Measurements from ENCODE around the gene PRKAG1. TPM values are rescaled to one million over a fixed set of nuclear protein-coding genes. Genes with fewer than 3 reads are reported as not detected.

PRKAG1 gene
- total and polyA plus RNA-seq, 11 donors = 72.0 to 107 (median 97.9) TPM

DNA sequence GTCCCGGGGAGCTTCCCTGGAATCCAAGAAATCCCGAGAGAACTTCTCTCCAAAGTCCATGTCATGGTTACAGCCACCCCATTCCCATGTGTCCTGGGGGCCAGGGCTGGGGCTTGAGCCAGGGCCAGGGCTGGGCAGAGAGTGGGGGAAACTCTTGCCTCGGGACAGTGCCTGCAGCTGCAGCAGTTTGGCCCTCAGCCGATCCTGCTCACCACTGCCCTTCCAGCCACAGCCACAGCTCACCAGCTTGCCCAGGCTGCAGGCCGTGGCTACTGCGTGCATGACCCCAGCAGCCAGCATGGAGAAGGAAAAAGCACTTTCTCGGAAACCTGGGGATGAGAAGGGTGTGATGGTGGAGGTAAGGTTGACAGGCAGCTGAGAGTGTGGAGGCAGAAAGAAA lies 50.6 kb downstream of the PRKAG1 start:
- DNase-seq (no peak), ATAC-seq (no peak)
- Histone ChIP-seq H3K9me3 (no peaks in the 10 kb centered on the region), H3K27ac (no peak overlapping the region), H3K36me3 (no peaks in the 10 kb centered on the region), H3K4me1 (peaks cover 0 to 27% (median 12%) of the 10 kb centered on the region in 12 donors), H3K27me3 (peaks cover 23 to 59% (median 40%) of the 10 kb centered on the region in 9 donors), H3K4me3 (no peak overlapping the region)
- WGBS, 4 donors = 73 to 77% (median 75%) methylated on average over 6 to 7 of the region's 7 CpGs
- no peak for TF ChIP-seq POLR2A (IDR thresholded peaks at IDR 0.05)
- TF ChIP-seq, protein P1, sequence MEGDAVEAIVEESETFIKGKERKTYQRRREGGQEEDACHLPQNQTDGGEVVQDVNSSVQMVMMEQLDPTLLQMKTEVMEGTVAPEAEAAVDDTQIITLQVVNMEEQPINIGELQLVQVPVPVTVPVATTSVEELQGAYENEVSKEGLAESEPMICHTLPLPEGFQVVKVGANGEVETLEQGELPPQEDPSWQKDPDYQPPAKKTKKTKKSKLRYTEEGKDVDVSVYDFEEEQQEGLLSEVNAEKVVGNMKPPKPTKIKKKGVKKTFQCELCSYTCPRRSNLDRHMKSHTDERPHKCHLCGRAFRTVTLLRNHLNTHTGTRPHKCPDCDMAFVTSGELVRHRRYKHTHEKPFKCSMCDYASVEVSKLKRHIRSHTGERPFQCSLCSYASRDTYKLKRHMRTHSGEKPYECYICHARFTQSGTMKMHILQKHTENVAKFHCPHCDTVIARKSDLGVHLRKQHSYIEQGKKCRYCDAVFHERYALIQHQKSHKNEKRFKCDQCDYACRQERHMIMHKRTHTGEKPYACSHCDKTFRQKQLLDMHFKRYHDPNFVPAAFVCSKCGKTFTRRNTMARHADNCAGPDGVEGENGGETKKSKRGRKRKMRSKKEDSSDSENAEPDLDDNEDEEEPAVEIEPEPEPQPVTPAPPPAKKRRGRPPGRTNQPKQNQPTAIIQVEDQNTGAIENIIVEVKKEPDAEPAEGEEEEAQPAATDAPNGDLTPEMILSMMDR (IDR thresholded peaks at IDR 0.05) = no peak
- intact Hi-C loops (cut with DNase I) = no loop called here

DNA sequence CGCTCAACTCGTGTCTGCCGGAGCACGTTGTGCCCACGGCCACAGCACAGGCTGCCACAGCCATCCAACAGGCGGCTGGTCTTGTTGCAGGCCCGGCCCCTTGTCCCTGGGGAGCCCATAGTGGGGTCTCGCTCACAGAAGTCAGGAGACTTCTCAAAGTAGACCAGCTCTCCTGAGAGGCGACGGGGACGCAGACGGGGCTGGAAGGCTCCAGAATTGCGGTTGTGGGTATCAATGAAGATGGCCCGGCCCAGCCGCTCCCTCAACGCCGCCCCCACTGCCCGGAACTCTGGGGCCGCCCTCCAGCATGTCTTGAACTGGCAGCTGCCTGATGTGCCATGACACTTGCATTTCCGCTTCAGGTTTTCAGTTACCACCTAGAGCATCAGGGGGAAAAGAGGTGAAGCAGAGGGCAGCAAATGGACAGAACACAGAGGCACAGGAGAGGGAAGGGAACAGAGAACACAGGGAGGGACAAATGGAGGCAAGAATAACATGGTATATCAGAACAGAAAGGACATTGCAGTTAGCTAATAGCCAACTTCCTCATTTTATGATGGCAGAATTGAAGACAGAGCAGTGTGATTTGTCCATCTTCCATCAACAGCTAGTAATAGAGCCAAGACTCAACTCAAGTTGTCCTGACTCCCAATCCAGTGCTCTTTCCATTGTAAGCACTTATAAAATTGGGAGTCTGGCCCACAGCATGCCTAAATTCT lies 52.2 kb downstream of the PRKAG1 start:
- Histone ChIP-seq H3K36me3 (no peaks in the 10 kb centered on the region), H3K9me3 (no peaks in the 10 kb centered on the region), H3K27ac (no peak overlapping the region), H3K27me3 (peaks cover 10 to 42% (median 25%) of the 10 kb centered on the region in 9 donors), H3K4me3 (no peak overlapping the region), H3K4me1 (peaks cover 0 to 21% (median 10%) of the 10 kb centered on the region in 12 donors)
- intact Hi-C loops (cut with DNase I) = no loop called here
- ATAC-seq = no peak
- TF ChIP-seq, protein P1 (IDR thresholded peaks at IDR 0.05) = no peak
- no peak for TF ChIP-seq POLR2A (IDR thresholded peaks at IDR 0.05)
- DNase-seq = no peak
- 60 to 72% (median 62%) methylated on average over 19 to 20 of the region's 20 CpGs for WGBS, 4 donors

DNA sequence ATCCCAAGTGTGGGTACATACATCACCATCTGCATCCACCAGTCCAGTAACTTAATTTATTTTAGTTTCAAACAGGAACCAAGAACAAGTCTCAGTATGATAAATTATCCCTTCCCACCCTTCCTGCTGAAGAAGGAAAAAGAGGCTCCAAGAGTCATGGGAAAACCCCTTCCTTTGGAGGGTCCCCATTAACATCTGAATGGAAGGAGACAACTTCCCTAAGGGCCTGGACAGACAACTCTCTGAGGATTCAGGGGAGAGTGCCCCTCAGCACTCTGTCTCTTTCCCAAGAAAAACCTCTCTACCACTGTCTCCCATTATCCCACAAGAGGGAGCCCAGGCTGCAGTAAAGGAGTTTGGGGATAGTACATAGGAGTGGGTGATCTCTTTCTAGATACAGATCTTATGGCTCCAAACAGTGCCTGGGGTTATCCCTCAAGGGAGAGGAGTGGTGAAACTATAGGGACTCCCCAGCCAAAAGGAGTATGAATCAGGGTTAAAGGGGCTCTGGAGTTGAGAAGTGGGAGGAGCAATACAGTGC lies 53.2 kb downstream of the PRKAG1 start:
- Histone ChIP-seq H3K4me1 (peaks cover 0 to 13% (median 6%) of the 10 kb centered on the region in 12 donors), H3K9me3 (no peaks in the 10 kb centered on the region), H3K4me3 (no peak overlapping the region), H3K36me3 (no peaks in the 10 kb centered on the region), H3K27ac (no peak overlapping the region), H3K27me3 (peaks cover 2 to 32% (median 15%) of the 10 kb centered on the region in 9 donors)
- intact Hi-C loops (cut with DNase I) = no loop called here
- DNase-seq (no peak), ATAC-seq (no peak)
- TF ChIP-seq, protein P1 (IDR thresholded peaks at IDR 0.05) = peak in 1 of 12 donors; percentile 11
- TF ChIP-seq POLR2A (IDR thresholded peaks at IDR 0.05) = no peak

DNA sequence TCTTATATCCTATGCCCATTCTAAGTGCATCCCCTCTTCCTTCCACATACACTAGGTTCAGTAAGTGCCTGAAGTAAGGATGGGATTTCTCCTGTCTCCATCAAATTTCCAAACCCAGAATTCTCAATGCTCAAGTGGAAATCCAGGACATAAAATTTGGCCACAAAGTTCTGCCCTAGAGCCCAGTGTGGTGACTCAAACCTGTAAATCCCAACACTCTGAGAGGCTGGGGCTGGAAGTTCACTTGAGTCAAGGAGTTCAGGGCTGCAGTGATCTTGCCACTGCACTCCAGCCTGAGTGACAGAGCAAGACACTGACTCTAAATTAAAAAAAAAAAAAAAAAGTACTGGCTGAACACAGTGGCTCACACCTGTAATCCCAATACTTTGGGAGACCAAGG lies 56.8 kb downstream of the PRKAG1 start:
- intact Hi-C loops (cut with DNase I) = no loop called here
- no peak overlapping the region for H3K27ac ChIP-seq
- DNase-seq (no peak), ATAC-seq (no peak)
- no peaks in the 10 kb centered on the region for H3K9me3 ChIP-seq
- no peaks in the 10 kb centered on the region for H3K36me3 ChIP-seq
- peaks cover 0 to 9% (median 4%) of the 10 kb centered on the region in 12 donors for H3K4me1 ChIP-seq
- TF ChIP-seq POLR2A (IDR thresholded peaks at IDR 0.05) = no peak
- TF ChIP-seq, protein P1 (IDR thresholded peaks at IDR 0.05) = no peak
- no peak overlapping the region for H3K4me3 ChIP-seq
- H3K27me3 ChIP-seq = peaks cover 0 to 17% (median 0%) of the 10 kb centered on the region in 9 donors

All from heart left ventricle (tissue), 16 donors.